ENCODE data around the gene PRRT2.
A peak's percentile ranks its signal among the peaks of the same experiment; 100 is the strongest.

Gene PRRT2

GRCh38 chr16:29862884-29863668, 51.1 kb downstream of the PRRT2 start, which contains the start of gene CDIPT:
Gene CDIPT (minus strand): TSS chr16:29863226. CDS start chr16:29862857, 369 bp downstream.
- DNase-seq = peak; percentile 91
- Mint-ChIP-seq H3K27me3 (peaks cover 0 to 5% of the 10 kb centered on the region in 2 donors), H3K27ac (peak within 1 kb of the TSS; percentile 99), H3K9me3 (no peaks in the 10 kb centered on the region), H3K36me3 (peaks cover 22 to 26% of the 10 kb centered on the region in 2 donors), H3K4me3 (peak within 1 kb of the TSS; percentile 96 to 97), H3K4me1 (peaks cover 14 to 33% of the 10 kb centered on the region in 2 donors)
- ATAC-seq (replicated peaks) = peak; percentile 100

GRCh38 chr16:29863669-29863984, 51.6 kb downstream of the PRRT2 start:
- H3K9me3 Mint-ChIP-seq = no peaks in the 10 kb centered on the region
- DNase-seq = no peak
- H3K27ac Mint-ChIP-seq = peak overlapping the region; percentile 99
- peak overlapping the region; percentile 96 to 97 for H3K4me3 Mint-ChIP-seq
- H3K27me3 Mint-ChIP-seq = peaks cover 0 to 5% of the 10 kb centered on the region in 2 donors
- peaks cover 18 to 21% of the 10 kb centered on the region in 2 donors for H3K36me3 Mint-ChIP-seq
- peaks cover 14 to 33% of the 10 kb centered on the region in 2 donors for H3K4me1 Mint-ChIP-seq
- ATAC-seq (replicated peaks) = no peak

- H3K9me3 Mint-ChIP-seq = no peaks in the 10 kb centered on the region
- peaks cover 0 to 5% of the 10 kb centered on the region in 2 donors for H3K27me3 Mint-ChIP-seq
- DNase-seq = no peak
- ATAC-seq (replicated peaks) = no peak
- H3K4me1 Mint-ChIP-seq = peaks cover 14 to 33% of the 10 kb centered on the region in 2 donors
- H3K27ac Mint-ChIP-seq = peak overlapping the region; percentile 67
- peaks cover 13 to 15% of the 10 kb centered on the region in 2 donors for H3K36me3 Mint-ChIP-seq
- no peak overlapping the region for H3K4me3 Mint-ChIP-seq
These were observed 52.2 kb downstream of the PRRT2 start for GRCh38 chr16:29864205-29864604.
